GM19043 (cell line): ENCODE measurements around the gene TBL1XR1.

ENCODE experiments used
- ATAC-seq: cut with Tn5 transposase; IDR thresholded peaks from one replicate; pipeline ENCODE4 v1.9.1; 2021; ENCODE audit warnings: low read depth; ENCODE audit not compliant: unreplicated experiment

The TBL1XR1 gene

DNA sequence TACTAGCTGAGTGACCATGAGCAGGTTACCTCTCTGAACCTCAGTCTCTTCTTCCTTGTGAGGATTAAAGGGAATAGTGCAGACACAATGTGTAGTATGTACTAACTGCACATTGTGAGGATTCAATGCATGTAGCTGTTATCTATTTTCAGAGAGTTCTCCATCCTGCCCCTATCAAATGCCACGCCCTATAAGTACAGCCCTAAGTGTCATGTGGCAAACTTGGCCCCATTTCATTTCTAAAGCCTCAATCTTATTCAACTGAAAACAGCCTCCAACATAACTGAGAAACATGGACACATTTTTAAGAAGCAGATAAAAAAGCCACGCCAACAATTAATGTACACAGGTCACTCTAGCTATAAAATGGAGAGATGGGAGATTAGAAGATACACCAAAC is 220.0 kb downstream of the TBL1XR1 start:
- ATAC-seq = no peak

DNA sequence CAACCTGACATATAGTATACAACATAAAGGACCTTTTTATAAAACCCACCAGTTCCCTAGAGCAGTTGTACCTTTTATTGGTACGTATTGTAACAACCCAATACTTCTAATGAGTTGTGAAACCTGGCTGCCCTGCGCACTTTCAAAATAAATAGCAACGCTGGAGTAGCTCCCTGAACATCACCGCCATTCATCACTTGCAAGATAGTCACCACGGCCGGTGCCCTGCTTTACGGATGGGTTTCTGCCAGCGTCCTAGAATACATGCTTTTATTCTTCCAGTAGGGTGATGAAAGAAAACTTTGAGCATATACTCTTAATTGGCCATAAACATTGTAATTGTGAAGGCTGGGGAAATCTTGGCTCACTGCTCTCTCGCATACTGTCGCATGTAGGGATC is 220.7 kb downstream of the TBL1XR1 start:
- ATAC-seq = no peak

DNA sequence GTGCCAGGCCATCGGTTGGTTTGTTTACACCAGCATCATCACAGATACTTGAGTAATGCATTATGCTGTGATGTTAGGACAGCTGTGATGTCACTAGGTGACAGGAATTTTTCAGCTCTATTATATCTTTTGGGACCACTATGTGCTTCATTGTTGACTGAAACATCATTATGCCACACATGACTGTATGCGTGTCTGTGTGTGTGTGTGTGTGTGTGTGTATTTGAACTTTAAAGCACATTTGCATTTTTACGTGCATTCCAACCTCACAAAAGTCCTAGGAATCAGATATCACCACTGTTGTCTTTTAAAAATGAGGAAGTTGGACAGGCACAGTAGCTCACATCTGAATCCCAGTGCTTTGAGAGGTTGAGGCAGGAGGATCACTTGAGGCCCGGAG is 223.0 kb downstream of the TBL1XR1 start:
- no peak for ATAC-seq

DNA sequence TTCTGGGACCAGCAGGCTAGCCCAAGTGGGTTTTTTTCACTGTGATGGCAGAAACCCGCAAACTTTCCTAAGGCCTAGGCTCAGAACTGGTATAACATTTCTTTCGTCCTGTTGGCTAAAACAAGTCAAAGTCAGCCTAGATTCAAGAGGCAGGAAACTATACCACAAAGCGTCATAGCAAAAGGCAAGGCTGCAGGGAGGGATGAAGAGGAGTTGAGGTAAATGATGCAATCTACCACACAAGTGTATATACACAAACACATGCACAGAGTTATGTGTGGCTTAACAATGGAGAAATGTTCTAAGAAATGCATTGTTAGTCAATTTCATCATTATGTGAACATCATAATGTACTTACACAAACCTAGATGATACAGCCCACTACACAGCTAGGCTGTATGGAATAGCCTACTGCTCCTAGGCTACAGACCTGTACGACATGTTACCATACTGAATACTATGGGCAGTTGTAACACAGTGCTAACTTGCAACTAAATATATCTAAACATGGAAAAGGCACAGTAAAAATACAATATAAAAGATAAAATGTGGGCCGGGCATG is 225.6 kb downstream of the TBL1XR1 start:
- no peak for ATAC-seq

DNA sequence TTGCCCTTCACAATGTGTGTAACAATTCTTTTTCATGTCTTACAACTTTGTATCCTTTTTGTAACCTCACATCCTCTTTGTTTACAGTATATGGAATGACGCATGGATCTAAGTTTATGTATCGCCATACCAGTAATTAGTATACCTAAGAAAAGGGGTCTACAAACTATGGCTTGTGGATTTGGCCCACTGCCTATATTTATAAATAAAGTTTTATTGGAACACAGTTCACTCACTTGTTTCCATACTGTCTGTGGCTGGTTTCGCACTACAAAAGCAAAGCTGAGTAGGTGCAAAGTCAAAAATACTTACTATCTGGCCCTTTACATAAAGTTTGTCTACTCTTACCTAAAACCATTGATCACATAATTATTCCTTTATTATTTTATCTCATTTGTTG is 226.5 kb downstream of the TBL1XR1 start:
- ATAC-seq = no peak

GRCh38 chr3:176969506-176969905 is 227.8 kb downstream of the TBL1XR1 start:
- no peak for ATAC-seq
